Aorta (tissue), 5 donors: ENCODE data around the gene SFR1. TPM values are rescaled to one million over a fixed set of nuclear protein-coding genes. Genes with fewer than 3 reads are reported as not detected.

Experiments used
- ATAC-seq: fragments of 200-7000 bp; cut with Tn5 transposase; one replicate; pipeline ENCODE4 v1.9.1; 2022; ENCODE audit warnings: moderate library complexity; ENCODE audit not compliant: low FRiP score
- DNase-seq, 2 donors: peaks; one replicate each; pipeline ENCODE4 v3.0.0-alpha.2; 2020
- H3K27ac ChIP-seq, 2 donors: one replicate each; pipeline ENCODE4 v1.5.1; 2013; ENCODE audit warnings: low read length in 2 of 2, mild to moderate bottlenecking in 2 of 2, moderate library complexity in 2 of 2, control low read depth in 1 of 2, inconsistent platforms in 1 of 2, low read depth in 1 of 2
- H3K27me3 ChIP-seq, 2 donors: one replicate each; pipeline ENCODE4 v1.6.1; 2013; ENCODE audit warnings: control low read depth in 1 of 2, low read length in 1 of 2, mild to moderate bottlenecking in 1 of 2, moderate library complexity in 1 of 2; ENCODE audit not compliant: insufficient read depth in 2 of 2, control insufficient read depth in 1 of 2
- H3K36me3 ChIP-seq, 2 donors: one replicate each; pipeline ENCODE4 v1.6.1; 2013; ENCODE audit warnings: control low read depth in 1 of 2, low read length in 1 of 2, mild to moderate bottlenecking in 1 of 2; ENCODE audit not compliant: insufficient read depth in 2 of 2, control insufficient read depth in 1 of 2
- H3K4me1 ChIP-seq, 2 donors: one replicate each; pipeline ENCODE4 v1.6.1; 2013; ENCODE audit warnings: low read length in 2 of 2, control low read depth in 1 of 2, mild to moderate bottlenecking in 1 of 2, moderate library complexity in 1 of 2; ENCODE audit not compliant: insufficient read depth in 2 of 2, control insufficient read depth in 1 of 2
- H3K4me3 ChIP-seq, 2 donors: one replicate each; pipeline ENCODE4 v1.5.1; 2013; ENCODE audit warnings: low read length in 2 of 2, control low read depth in 1 of 2, mild to moderate bottlenecking in 1 of 2
- H3K9me3 ChIP-seq: one replicate; pipeline ENCODE4 v1.6.1; 2013; ENCODE audit warnings: mild to moderate bottlenecking, low read length; ENCODE audit not compliant: control insufficient read depth
- WGBS, 2 donors: extraction: QIAGEN DNeasy Blood & Tissue Kit; methylation state at CpG; one replicate each; pipeline ENCODE4 v1.1.7; 2013; 5-methylcytosine and 5-hydroxymethylcytosine counted together
- intact Hi-C, 2 donors: fragments of 100-400 bp; cut with DNase I; formaldehyde crosslinking; loops; one replicate each; pipeline versions ENCODE4 v1.14.2 to v1.15.0; 2022
- polyA plus RNA-seq, 2 donors: library from polyadenylated mRNA; stranded (reverse); fragments of 200-250 nt; gene quantifications; one replicate each; pipeline ENCODE4 v1.2.3, GENCODE V29; 2013
- total RNA-seq, 2 donors: library from RNA; stranded (reverse); fragmentation: NEBNext Ultra II Directional; extraction: Animal tissue kit (Norgen Biotek cat#: 25700); gene quantifications; one replicate each; pipeline ENCODE4 v1.2.1, GENCODE V29; 2021
- donor health status: healthy with polysubstance abuse.
- donor health status: Bipolar disorder and iron deficiency.
- donor health status: DM: no; HTN: no; CAD: no.
- donor health status: DM: no; HTN: no; CAD: no.
- donor health status: DM: yes; HTN: yes; CAD: no.

Gene SFR1
- total and polyA plus RNA-seq, 4 donors = 6.0 to 8.9 (median 6.6) TPM

DNA sequence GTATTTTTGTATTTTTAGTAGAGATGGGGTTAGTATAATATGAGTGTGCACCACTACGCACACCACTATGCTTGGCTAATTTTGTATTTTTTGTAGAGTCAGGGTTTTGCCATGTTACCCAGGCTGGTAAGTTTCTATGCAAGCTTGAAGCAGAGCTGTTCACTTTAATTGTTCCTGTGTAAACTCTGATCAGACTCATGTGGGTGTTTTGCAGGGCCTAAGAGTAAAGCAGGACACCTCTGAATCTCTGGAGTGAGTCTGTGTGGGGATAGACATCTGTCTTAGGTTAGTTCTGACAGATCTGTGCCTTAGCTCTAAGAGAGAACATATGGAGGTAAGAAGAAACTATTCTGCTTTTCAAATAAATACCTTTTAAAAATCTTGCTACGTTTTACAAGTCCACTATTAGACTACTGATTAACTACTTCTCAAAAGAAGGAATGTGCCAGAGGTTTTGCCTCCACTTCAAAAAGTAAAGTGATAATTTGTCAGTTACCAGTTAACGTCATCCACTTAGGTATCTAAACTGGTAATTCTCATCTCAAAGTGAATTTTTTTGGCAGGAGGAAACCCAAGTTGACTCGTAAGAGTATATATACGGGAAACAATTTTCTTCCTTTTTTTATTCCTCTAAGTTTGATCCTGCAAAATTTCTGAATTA, 37.4 kb upstream of the SFR1 start:
- WGBS, 2 donors = 78 to 85% methylated on average over 5 of the region's 5 CpGs
- no peaks in the 10 kb centered on the region for H3K27me3 ChIP-seq
- intact Hi-C loops = no loop called here

DNA sequence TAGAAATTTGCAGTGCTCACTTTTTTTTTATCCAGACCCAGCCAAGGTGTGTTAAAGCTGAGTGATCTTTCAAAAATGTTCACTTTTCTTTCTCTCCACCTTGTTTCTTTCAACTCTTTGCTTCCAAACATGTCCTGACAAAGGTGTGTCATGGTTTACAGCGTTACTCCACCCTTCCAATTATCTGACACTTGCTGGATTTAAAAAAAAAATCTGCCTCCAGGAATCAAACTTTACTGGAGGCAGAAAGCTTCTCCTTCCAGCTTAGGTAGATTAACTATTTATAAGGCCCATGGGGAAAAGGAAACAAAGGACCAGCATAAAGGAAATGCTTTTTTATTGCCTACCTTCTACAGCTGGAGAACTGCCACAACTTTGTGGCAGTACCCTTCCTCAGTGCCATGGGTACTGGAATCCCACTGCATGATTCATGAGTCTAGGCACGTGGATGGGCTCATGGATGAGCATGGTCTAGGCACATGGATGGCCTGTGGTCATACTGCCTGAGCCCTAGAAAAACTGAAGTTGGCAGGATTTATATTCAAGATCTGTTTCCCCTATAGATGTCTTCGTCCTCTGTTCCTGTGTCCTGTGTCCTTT, 36.1 kb upstream of the SFR1 start, which contains the start of gene COL17A1:
COL17A1 (minus strand) TSS at position 80 of the 600 bp plus-strand sequence. CDS start 5,207 bp downstream, outside the sequence.
- DNase-seq (no peak), ATAC-seq (no peak)
- H3K27ac ChIP-seq = no peak within 1 kb of the TSS
- intact Hi-C loops = no loop called here
- no peaks in the 10 kb centered on the region for H3K4me1 ChIP-seq
- H3K9me3 ChIP-seq = no peaks in the 10 kb centered on the region
- H3K27me3 ChIP-seq = no peaks in the 10 kb centered on the region
- no peak within 1 kb of the TSS for H3K4me3 ChIP-seq
- 87% methylated on average over 3 of the region's 3 CpGs for WGBS, 2 donors
- H3K36me3 ChIP-seq = no peaks in the 10 kb centered on the region

More for the DNA sequence above, 37.4 kb upstream of the SFR1 start:
- Histone ChIP-seq H3K27ac (no peak overlapping the region), H3K4me1 (no peaks in the 10 kb centered on the region), H3K4me3 (no peak overlapping the region), H3K36me3 (no peaks in the 10 kb centered on the region), H3K9me3 (no peaks in the 10 kb centered on the region)
- ATAC-seq (no peak), DNase-seq (no peak)

DNA sequence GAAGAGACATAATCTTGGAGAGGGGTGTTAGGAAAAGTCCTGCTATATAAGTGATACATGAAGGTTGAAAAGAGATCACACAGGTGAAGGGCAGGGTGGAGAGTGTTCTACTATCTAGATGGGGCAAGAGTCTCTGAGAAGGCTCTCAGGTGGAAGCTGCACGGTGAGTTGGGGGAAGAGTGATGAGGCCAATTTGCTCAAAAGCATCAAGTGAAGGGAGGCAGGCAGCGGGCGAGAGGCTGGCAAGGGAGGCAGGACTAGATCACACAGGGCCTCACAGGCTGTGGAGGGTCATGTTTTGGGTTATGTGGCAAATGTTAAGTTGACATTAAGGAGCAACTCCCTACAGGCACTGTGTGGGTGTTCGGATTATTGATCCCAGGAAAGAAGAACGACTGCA, 33.7 kb upstream of the SFR1 start:
- Histone ChIP-seq H3K27me3 (no peaks in the 10 kb centered on the region), H3K27ac (no peak overlapping the region), H3K4me3 (no peak overlapping the region), H3K9me3 (no peaks in the 10 kb centered on the region), H3K36me3 (no peaks in the 10 kb centered on the region), H3K4me1 (no peaks in the 10 kb centered on the region)
- DNase-seq = no peak
- 86 to 90% methylated on average over 5 of the region's 5 CpGs for WGBS, 2 donors
- no peak for ATAC-seq
- intact Hi-C loops = no loop called here

DNA sequence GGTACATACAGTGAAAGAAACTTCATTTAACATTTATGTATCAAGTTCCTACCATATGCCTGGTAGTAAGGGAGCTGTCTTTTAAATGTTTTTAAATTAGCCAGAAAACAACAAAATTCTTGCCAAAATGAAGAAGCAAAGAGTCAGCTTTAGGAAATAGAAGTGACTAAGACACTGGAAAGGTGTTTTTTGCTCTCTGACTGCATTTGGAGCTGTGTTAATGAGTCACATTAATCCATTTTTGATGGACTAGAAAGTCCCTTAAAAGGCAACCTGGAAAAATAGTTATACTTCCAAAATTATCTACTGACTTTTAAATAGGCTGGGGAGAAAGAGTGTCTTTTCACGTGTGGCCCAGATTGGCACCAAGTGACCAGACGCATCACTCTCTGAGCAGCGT, 32.4 kb upstream of the SFR1 start:
- Histone ChIP-seq H3K27ac (no peak overlapping the region), H3K4me1 (no peaks in the 10 kb centered on the region), H3K4me3 (no peak overlapping the region), H3K9me3 (no peaks in the 10 kb centered on the region), H3K27me3 (no peaks in the 10 kb centered on the region), H3K36me3 (no peaks in the 10 kb centered on the region)
- WGBS, 2 donors = 47% methylated on average over 3 of the region's 3 CpGs
- intact Hi-C loops = no loop called here
- DNase-seq (no peak), ATAC-seq (no peak)

DNA sequence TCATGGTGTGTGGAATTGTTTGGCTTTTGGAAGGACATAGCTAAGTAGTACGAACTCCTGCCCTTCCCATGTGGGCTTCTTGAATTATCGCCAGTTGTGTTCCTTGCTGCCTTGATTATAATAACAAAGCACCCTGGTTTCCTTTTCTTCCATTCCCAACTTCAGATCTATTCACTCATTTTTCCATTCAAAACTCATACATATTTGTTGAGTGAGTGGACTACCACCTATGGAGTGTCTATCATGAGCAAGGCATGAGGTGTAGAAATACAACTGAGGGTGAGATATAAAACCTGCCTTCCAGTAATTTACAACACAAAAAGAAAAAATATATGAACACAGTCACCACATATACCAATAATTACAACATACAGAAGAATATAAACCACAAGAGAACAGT, 31.4 kb upstream of the SFR1 start:
- H3K4me3 ChIP-seq = no peak overlapping the region
- intact Hi-C loops = no loop called here
- H3K27me3 ChIP-seq = no peaks in the 10 kb centered on the region
- ATAC-seq (no peak), DNase-seq (no peak)
- H3K36me3 ChIP-seq = no peaks in the 10 kb centered on the region
- H3K4me1 ChIP-seq = no peaks in the 10 kb centered on the region
- no peak overlapping the region for H3K27ac ChIP-seq
- no peaks in the 10 kb centered on the region for H3K9me3 ChIP-seq
- 57 to 58% methylated on average over 2 of the region's 2 CpGs for WGBS, 2 donors

DNA sequence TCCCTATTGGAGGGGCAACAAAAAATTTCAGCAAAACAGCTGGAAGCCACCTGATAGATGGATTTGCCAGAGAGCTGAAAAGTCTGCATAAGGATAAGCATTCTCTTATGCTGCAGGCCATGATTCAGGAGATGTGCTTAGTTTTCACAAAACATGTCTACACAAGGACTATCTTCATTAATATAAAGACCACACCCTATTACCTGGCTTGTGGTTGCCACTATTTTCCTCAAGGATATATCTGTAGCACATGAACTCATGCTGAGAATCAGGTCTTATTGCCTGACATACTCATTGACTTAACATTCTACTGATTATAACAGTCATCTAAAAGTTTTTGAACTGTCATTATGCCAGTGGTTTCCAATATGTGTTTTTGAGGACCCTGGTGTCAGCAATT, 29.2 kb upstream of the SFR1 start:
- H3K4me1 ChIP-seq = no peaks in the 10 kb centered on the region
- no peaks in the 10 kb centered on the region for H3K27me3 ChIP-seq
- no peak for DNase-seq
- H3K9me3 ChIP-seq = no peaks in the 10 kb centered on the region
- no peak for ATAC-seq
- no peak overlapping the region for H3K4me3 ChIP-seq
- intact Hi-C loops = no loop called here
- H3K36me3 ChIP-seq = no peaks in the 10 kb centered on the region
- H3K27ac ChIP-seq = no peak overlapping the region

DNA sequence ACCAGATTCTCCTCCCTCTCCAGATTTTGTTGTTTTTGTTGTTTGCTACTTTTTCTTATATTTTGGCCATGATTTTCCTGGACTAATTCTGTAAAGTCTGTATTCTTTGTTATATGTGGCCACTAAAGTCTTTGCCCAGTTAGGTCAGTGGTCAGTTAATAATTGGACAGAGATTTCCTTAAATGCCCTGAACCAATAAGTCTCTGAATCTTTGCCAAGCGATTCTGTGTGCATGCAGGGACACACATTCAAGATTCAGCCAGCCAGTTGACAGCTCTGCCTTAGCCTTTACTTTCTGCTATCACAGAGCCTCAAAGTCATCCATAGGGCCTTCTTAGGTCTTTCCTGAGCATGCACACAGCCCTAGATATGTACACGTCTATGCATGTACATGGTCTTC, 25.3 kb upstream of the SFR1 start:
- H3K36me3 ChIP-seq = no peaks in the 10 kb centered on the region
- intact Hi-C loops = no loop called here
- ATAC-seq (no peak), DNase-seq (no peak)
- H3K9me3 ChIP-seq = no peaks in the 10 kb centered on the region
- 88 to 90% methylated on average over 2 of the region's 2 CpGs for WGBS, 2 donors
- H3K4me3 ChIP-seq = no peak overlapping the region
- peaks cover 0 to 7% of the 10 kb centered on the region in 2 donors for H3K4me1 ChIP-seq
- no peaks in the 10 kb centered on the region for H3K27me3 ChIP-seq
- no peak overlapping the region for H3K27ac ChIP-seq

DNA sequence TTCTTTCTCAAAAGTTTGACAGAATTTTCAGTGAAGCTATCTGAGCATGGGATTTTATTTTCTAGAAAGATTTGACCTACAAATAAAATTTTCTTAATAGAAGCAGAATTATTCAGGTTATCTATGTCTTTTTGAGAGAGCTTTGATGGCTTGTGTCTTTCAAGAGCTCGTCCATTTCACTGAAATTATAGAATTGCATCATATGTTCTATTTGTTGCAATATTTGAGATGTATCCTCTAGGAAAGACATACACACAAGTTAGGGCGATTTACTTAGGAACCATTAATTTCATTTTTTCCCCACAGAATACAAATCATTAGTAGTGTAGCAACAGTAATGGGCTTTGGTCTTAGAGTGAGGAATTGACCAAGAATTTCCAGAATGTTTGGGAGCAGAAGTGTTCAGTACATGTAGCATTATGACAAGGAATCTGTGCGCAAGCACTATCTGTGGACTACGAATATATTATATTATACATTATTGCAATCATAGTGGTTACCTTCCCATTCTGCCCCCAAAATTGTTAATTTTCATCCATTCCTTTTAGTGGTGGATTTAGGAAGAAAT, 23.5 kb upstream of the SFR1 start:
- peaks cover 0 to 11% of the 10 kb centered on the region in 2 donors for H3K4me1 ChIP-seq
- no peak for DNase-seq
- WGBS, 2 donors = 95 to 98% methylated on average over 4 of the region's 4 CpGs
- H3K36me3 ChIP-seq = no peaks in the 10 kb centered on the region
- no peak overlapping the region for H3K27ac ChIP-seq
- H3K4me3 ChIP-seq = no peak overlapping the region
- ATAC-seq = no peak
- no peaks in the 10 kb centered on the region for H3K9me3 ChIP-seq
- intact Hi-C loops = no loop called here
- no peaks in the 10 kb centered on the region for H3K27me3 ChIP-seq

DNA sequence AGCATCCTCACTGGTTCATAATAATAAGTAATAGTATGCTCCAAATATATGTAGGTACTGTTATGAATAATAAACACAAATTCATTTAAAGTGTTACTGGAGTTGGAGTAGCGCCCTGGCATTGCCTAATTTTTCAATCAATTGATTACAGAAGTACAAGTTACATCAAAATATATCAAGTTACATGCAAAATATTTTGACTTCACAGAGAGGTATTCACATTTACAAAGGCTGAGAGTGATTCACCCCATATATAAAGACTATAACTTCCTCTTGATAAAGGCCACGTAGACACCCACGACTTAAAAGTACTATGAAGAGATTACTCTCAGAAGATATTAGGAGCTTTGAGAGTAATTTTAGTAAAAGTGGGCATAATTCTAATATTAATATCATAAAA, 22.7 kb upstream of the SFR1 start:
- Histone ChIP-seq H3K4me1 (peaks cover 0 to 11% of the 10 kb centered on the region in 2 donors), H3K9me3 (no peaks in the 10 kb centered on the region), H3K4me3 (no peak overlapping the region), H3K27me3 (no peaks in the 10 kb centered on the region), H3K36me3 (no peaks in the 10 kb centered on the region), H3K27ac (no peak overlapping the region)
- DNase-seq (no peak), ATAC-seq (no peak)
- intact Hi-C loops = no loop called here
- whole genome bisulfite sequencing, 2 donors = 91 to 92% methylated on average over 3 of the region's 3 CpGs
